ENCODE data around the gene SLC39A8.
A peak's percentile ranks its signal among the peaks of the same experiment; 100 is the strongest.
"Not testable (repeated sequence)": the region's sequence is repeated elsewhere in the genome, so short reads cannot be mapped to it uniquely, and the experiment has no call there.

SLC39A8 gene

GRCh38 chr4:102299354-102300107 is 45.8 kb downstream of the SLC39A8 start:
- peak; percentile 20 for DNase-seq (ENCODE audit: low spot score)

DNA sequence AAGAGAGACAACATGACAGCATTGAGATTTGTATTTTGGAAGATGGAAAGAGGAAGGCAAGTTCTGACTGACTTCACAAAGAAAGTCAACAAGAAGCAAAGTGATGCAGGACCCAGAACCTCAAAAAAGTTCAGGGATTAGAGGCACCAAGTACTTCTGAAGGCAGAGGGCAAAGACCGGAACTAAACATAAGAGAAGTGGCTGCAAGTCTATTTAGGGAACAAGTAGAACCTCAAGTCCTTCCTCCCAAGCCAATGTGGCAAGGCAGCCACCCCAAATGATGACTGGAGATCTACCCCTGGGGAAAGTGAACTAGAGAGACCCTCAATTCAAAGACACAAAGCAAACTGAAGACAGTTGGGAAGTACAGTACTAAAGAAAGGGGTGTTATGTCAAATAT is 46.6 kb downstream of the SLC39A8 start:
- DNase-seq (ENCODE audit: low spot score): no peak

DNA sequence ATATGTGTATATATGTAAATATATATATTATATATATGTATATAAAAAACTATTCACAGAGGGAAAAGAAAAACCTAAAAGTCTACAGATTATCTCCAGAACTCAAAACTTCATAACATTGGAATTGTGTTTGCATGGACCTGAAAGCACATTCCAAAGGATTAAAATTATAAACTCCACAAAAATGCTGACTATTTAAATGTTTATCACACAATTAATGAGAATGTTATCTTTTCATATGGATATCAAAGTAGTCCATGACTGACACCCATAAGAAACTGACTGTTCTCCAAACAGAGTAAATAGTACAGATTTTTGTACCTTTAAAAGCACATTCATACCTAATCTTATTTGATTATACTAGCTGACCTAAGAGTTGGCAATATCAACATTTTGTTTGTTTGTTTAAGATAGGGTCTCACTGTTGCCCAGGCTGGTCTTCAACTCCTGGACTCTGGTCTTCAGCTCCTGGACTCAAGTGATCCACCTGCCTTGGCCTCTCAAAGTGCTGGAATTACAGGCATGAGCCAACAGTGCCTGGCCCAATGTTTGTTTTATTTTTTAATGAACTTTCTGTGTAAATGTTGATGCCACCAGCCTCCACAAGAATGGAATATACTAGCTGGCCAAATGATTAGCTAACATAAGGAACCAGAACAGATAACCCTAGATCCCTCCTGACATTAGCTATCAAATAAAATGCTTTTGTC is 50.0 kb downstream of the SLC39A8 start:
- no peak for DNase-seq (ENCODE audit: low spot score)

DNA sequence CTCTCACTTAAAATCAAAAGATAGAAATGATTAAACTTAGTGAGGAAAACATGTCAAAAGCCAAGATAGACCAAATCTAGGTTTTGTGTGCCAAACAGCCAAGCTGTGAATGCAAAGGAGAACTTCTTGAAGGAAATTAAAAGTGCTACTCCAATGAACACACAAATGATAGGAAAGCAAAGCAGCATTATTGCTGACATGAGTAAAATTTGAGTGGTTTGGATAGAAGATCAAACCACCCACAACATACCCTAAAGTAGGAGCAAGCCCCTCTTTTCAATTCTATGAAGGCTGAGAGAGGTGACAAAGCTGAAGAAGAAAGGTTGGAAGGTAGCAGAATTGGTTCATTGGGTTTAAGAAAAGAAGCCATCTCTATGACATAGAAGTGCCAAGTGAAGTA is 56.8 kb downstream of the SLC39A8 start:
- DNase-seq (ENCODE audit: low spot score): no peak

DNA sequence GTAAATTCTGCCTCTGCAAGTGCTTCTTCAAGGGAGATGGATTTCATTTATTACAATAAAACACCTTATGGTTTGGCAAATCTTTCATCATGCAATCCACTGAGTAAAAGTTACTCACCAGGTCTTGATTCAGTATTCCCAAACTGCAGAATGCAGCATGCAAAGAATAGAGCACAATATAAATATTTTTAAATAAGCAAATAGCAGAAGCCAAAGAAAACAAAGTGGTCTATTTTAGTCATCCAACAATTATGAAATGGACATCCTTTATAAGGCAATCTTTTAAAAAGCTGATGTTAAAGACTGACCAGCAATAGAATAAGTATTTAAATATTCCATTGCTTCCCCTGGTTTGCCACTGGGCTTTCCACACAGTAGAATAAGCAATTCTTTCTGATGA is 59.5 kb downstream of the SLC39A8 start:
- DNase-seq (ENCODE audit: low spot score): no peak

DNA sequence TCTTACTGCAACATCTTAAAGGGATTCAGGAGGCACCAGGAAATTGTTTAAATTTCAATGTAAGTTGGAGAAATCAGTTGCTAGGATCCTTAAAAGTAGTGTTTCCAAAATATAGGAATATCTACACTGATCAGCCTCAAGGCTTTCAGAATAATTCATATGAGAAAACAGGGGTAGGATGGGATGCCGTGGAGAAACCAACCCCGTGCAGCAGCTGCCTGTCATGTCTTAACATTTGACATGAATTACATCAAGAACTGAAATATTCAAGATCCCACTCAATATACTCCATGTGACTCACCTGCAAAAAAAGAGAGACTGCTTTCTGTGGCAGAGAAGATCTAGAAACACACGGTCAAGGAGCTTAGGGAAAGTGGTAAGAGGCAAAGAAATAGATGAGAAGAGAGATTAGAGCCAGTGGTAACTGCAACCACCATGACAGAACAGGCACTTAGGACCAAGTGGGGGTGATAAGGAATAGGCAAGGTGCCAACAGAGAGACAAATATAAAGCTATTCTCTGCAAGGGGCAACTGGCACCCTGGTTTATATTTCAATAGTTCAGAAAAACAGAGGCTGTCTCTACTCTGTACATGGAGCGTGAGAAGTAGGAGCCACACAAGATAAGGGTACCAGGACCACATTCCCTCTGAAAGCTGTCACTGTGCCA is 64.0 kb downstream of the SLC39A8 start:
- DNase-seq (ENCODE audit: low spot score): no peak

GRCh38 chr4:102273317-102273716 is 72.0 kb downstream of the SLC39A8 start:
- DNase-seq (ENCODE audit: low spot score): not testable (repeated sequence)

GRCh38 chr4:102272318-102272717 is 73.0 kb downstream of the SLC39A8 start:
- DNase-seq (ENCODE audit: low spot score): no peak

DNA sequence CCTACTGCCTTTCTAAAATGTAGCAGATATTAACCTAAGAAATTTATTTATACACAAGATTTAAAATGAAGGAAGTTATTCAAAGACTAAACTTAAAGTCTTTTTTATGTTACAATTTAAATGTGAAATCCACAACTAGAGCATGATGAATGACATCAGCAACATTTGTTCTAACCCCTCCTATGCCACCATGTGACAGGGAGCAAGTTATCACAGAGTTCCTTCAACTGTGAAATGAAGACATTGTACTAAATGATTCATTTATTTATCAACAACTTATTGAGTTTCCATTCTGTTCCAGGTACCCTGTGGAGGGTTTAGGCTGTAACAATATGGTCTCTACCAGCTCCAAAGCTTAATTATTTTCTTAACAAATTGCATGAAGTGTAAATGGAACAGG is 76.9 kb downstream of the SLC39A8 start:
- DNase-seq (ENCODE audit: low spot score): no peak

DNA sequence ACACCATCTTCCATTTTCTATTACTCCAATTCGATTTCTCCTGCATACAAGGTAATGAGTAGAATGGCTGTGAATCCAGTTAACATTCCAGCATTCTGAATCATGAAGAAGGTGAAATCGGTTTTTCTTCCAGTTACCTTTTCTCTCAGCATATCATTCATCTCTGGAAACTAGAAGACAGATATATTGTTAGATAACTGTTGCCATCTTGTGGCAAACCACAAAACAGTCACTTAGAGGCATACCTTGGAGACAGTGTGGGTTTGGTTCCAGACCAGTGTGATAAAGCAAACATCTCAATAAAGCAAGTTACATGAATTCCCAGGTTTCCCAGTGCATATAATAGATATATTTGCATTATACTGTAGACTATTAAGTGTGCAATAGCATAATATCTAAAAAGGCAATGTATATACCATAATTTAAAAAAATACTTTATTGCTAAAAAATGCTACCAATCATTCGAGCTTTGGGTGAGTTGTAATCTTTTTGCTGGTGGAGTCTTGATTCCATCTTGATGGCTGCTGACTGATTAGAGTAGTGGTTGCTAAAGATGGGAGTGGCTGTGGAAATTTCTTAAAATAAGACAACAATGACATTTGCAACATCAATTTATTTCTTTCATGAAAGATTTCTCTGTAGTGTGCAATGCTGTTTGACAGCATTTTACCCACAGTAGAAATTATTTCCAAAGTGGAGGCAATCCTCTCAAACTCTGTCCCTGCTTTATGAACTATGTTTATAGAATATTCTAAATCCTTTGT is 82.1 kb downstream of the SLC39A8 start:
- DNase-seq (ENCODE audit: low spot score): peak; percentile 49

GRCh38 chr4:102259702-102260101 is 85.6 kb downstream of the SLC39A8 start:
- DNase-seq (ENCODE audit: low spot score): no peak

DNA sequence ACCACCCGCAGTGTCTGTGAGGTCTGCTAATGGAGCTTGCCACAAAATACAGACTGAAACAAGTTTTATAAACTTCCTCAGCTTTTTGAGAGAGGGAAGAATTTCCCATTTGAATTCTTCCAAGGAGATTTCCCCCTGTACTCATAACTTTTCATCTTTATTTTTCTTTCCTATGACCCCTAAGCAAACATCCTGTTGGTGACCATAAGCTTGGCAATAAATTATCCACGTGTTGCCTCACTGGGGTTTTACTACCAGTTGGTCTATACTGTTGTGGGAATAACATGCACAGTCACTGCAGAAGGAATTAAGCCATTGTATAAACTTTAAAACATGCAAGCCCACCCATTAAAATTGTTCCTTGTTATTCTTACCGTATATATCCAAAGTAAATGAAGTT is 86.2 kb downstream of the SLC39A8 start:
- no peak for DNase-seq (ENCODE audit: low spot score)

DNA sequence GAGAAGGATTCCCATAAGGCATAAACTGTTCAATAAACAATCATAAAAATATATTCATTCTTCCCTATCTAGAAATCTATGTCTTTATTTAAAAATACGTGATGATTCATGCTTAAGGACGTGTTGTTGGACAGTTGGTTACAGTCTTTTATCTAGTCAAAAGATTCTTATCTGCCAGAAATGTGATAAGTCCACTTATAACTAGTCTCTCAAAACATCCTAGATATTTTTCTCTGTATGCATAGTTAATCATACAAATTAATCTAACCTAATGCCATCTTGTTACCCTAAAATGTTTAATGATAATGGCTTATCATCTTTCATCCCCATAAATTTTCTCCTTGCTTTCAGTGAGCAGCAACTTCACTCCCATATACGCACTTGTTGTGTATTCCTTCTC is 89.0 kb downstream of the SLC39A8 start:
- DNase-seq (ENCODE audit: low spot score): no peak

GRCh38 chr4:102253860-102254259 is 91.4 kb downstream of the SLC39A8 start:
- no peak for DNase-seq (ENCODE audit: low spot score)

GRCh38 chr4:102252171-102252570 is 93.1 kb downstream of the SLC39A8 start:
- no peak for DNase-seq (ENCODE audit: low spot score)

DNA sequence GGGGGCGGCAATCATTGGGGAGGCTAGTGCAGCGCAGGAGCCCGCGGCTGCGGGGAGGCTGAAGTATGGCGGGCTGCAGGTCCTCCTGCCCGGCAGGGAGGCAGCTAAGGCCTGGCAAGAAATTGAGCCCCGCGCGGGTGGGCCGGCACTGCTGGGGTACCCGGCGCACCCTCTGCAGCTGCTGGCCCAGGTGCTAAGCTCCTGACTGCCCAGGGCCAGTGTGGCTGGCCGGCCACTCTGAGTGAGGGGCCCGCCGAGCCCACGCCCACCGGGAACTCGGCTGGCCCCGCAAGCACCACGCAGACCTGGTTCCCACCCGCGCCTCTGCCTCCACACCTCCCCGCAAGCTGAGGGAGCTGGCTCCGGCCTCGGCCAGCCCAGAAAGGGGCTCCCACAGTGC is 94.9 kb downstream of the SLC39A8 start:
- no peak for DNase-seq (ENCODE audit: low spot score)

DNA sequence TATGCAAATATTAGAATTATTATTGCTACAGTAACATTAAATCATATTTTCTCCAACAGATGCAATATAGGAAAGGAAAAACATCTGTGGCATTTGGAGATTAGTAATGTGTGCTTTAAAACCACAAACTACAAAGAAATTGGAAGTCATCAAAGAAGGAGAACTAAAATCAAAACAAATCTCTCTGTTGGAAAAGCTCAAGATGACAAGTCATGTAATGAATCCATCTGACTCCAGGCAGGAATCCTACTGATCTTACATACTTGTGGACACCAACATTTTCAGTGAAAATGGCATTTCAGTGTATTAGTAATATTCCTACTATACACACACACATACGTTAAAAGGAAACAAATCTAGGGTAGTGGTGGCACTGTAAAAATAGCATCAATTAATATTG is 98.2 kb downstream of the SLC39A8 start:
- DNase-seq (ENCODE audit: low spot score): no peak

DNA sequence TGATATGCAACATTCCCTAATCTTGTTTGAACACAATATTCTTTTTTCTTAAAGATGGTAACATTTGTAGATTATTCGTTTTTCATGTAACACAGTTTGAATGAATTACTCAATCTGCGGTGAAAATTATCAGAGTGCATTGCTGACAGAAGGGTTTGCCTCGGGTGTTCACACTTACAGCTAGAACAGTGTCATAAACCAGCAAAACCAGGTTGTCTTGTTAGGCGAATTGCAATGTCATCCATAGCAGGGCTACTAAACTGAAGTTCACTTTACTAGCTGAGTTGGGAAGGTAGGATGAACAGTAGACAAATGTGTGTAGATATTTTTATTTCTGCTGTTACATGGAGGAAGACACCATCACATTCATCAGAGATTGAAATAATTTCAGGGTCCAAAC is 98.9 kb downstream of the SLC39A8 start:
- DNase-seq (ENCODE audit: low spot score): no peak

GRCh38 chr4:102244878-102245535 is 100.3 kb downstream of the SLC39A8 start:
- no peak for DNase-seq (ENCODE audit: low spot score)

DNA sequence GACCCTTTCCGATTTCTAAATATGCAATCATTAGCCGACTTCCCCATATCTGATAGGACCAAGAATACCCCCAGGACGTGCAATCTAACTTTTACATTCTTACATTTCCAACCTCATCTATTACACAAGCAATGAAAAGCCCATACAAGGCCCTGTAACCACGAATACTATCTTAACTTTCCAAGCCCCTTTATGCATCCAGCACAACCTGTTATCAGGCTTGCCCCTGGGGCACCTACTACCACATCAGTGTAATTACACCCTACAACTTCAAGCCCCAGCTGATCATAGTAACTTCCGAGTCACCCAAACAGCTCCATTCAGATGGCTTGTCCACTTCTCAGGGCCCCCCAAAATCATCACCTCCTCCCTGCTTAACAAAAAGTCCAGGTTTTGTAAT is 102.0 kb downstream of the SLC39A8 start:
- not testable (repeated sequence) for DNase-seq (ENCODE audit: low spot score)

- no peak for DNase-seq (ENCODE audit: low spot score)
Observed at GRCh38 chr4:102234243-102234838, 110.9 kb downstream of the SLC39A8 start.

Data from LoVo (cell line).